ENCODE data around the gene RASSF5. TPM values are rescaled to one million over a fixed set of nuclear protein-coding genes. Genes with fewer than 3 reads are reported as not detected.
"Not testable (repeated sequence)": the region's sequence is repeated elsewhere in the genome, so short reads cannot be mapped to it uniquely, and the experiment has no call there.

Gene RASSF5
- total RNA-seq, 2 donors from 2014 or later, result 9.9 to 17.5 TPM

GRCh38 chr1:206477581-206478380 lies 29.6 kb upstream of the RASSF5 start:
- Histone ChIP-seq H3K36me3 (no peaks in the 10 kb centered on the region), H3K9me3 (no peaks in the 10 kb centered on the region), H3K4me3 (no peak overlapping the region), H3K27ac (no peak overlapping the region), H3K27me3 (no peaks in the 10 kb centered on the region), H3K4me1 (no peaks in the 10 kb centered on the region)
- no peak for DNase-seq (ENCODE audit: low spot score)
- no peak for TF ChIP-seq CTCF (IDR thresholded peaks at IDR 0.05)

GRCh38 chr1:206478746-206479145 lies 28.6 kb upstream of the RASSF5 start:
- no peaks in the 10 kb centered on the region for H3K36me3 ChIP-seq
- no peak for TF ChIP-seq CTCF (IDR thresholded peaks at IDR 0.05)
- H3K9me3 ChIP-seq, result no peaks in the 10 kb centered on the region
- DNase-seq (ENCODE audit: low spot score), result no peak
- H3K27me3 ChIP-seq, result no peaks in the 10 kb centered on the region
- no peaks in the 10 kb centered on the region for H3K4me1 ChIP-seq
- no peak overlapping the region for H3K4me3 ChIP-seq
- H3K27ac ChIP-seq, result no peak overlapping the region

- H3K4me3 ChIP-seq, result no peak overlapping the region
- no peaks in the 10 kb centered on the region for H3K36me3 ChIP-seq
- H3K9me3 ChIP-seq, result no peaks in the 10 kb centered on the region
- no peaks in the 10 kb centered on the region for H3K4me1 ChIP-seq
- H3K27ac ChIP-seq, result no peak overlapping the region
- DNase-seq (ENCODE audit: low spot score), result peak; percentile 86
- peak; percentile 67 to 84 for TF ChIP-seq CTCF (IDR thresholded peaks at IDR 0.05)
- H3K27me3 ChIP-seq, result no peaks in the 10 kb centered on the region
These were observed 27.9 kb upstream of the RASSF5 start for GRCh38 chr1:206479183-206480125.

- H3K4me1 ChIP-seq, result no peaks in the 10 kb centered on the region
- H3K9me3 ChIP-seq, result no peaks in the 10 kb centered on the region
- no peaks in the 10 kb centered on the region for H3K36me3 ChIP-seq
- DNase-seq (ENCODE audit: low spot score), result no peak
- no peak for TF ChIP-seq CTCF (IDR thresholded peaks at IDR 0.05)
- no peak overlapping the region for H3K4me3 ChIP-seq
- no peak overlapping the region for H3K27ac ChIP-seq
- no peaks in the 10 kb centered on the region for H3K27me3 ChIP-seq
These were observed 27.1 kb upstream of the RASSF5 start for GRCh38 chr1:206480211-206480610.

- H3K9me3 ChIP-seq, result no peaks in the 10 kb centered on the region
- peaks cover 0 to 8% of the 10 kb centered on the region in 2 donors for H3K4me1 ChIP-seq
- no peak overlapping the region for H3K4me3 ChIP-seq
- no peak for DNase-seq (ENCODE audit: low spot score)
- H3K27me3 ChIP-seq, result no peaks in the 10 kb centered on the region
- no peaks in the 10 kb centered on the region for H3K36me3 ChIP-seq
- no peak for TF ChIP-seq CTCF (IDR thresholded peaks at IDR 0.05)
- H3K27ac ChIP-seq, result no peak overlapping the region
These were observed 24.7 kb upstream of the RASSF5 start for GRCh38 chr1:206482611-206483010.

- not testable (repeated sequence) for H3K9me3 ChIP-seq; DNase-seq (ENCODE audit: low spot score); H3K27me3 ChIP-seq; H3K36me3 ChIP-seq; H3K4me3 ChIP-seq; H3K27ac ChIP-seq
- H3K4me1 ChIP-seq, result peaks cover 0 to 11% of the 10 kb centered on the region in 2 donors
These were observed 23.5 kb upstream of the RASSF5 start for GRCh38 chr1:206483864-206484263.

Measured in right atrium auricular region (tissue), 2 donors.